ENCODE results near the gene NAA38. TPM values are rescaled to one million over a fixed set of nuclear protein-coding genes. Genes with fewer than 3 reads are reported as not detected.

The NAA38 gene
- total RNA-seq, 1 donor from 2014 or later, result 60.2 TPM

DNA sequence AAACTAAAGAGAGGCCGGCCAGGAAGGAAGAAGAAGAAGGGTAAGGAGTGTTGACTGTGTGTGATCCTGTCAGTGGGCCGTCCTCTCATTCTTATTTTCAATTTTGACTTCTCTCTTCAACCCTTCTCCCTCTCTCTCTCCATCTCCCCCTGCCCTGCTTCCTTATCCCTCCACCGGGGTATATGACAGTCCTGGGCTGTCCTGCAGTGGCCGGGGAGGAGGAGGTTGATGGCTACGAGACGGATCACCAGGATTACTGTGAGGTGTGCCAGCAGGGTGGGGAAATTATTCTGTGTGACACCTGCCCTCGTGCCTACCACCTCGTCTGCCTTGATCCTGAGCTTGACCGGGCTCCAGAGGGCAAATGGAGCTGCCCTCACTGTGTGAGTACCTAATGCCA, 36.9 kb upstream of the NAA38 start:
- Histone ChIP-seq H2AFZ (ENCODE audit: low read depth, low read length) (no peak overlapping the region), H3K27me3 (ENCODE audit: insufficient read depth, low read length) (no peaks in the 10 kb centered on the region), H3K79me2 (ENCODE audit: insufficient read depth, low read length) (peaks cover 13% of the 10 kb centered on the region), H3K9ac (ENCODE audit: low read length) (no peak overlapping the region), H3K27ac (ENCODE audit: low read depth, low read length) (no peak overlapping the region), H3K9me3 (ENCODE audit: insufficient read depth, low read depth, low read length) (no peaks in the 10 kb centered on the region), H4K20me1 (ENCODE audit: insufficient read depth, low read length) (peaks cover 30% of the 10 kb centered on the region), H3K4me2 (ENCODE audit: low read length) (no peak overlapping the region), H3K4me1 (ENCODE audit: insufficient read depth, low read length) (peaks cover 6% of the 10 kb centered on the region), H3K36me3 (ENCODE audit: insufficient read depth, low read length) (peaks cover 50% of the 10 kb centered on the region), H3K4me3 (ENCODE audit: insufficient read depth, low read depth, low read length) (no peak overlapping the region)
- Mint-ChIP-seq H3K4me3 (ENCODE audit: unreplicated experiment) (no peak overlapping the region), H3K4me1 (ENCODE audit: low read depth, unreplicated experiment) (no peaks in the 10 kb centered on the region), H3K27me3 (ENCODE audit: low read depth, unreplicated experiment) (no peaks in the 10 kb centered on the region), H3K9me3 (ENCODE audit: unreplicated experiment) (peaks cover 2% of the 10 kb centered on the region), H3K36me3 (ENCODE audit: low read depth, unreplicated experiment) (peaks cover 52% of the 10 kb centered on the region), H3K27ac (ENCODE audit: unreplicated experiment) (no peak overlapping the region)
- no peak for DNase-seq (ENCODE audit: low read depth)
- no peak for FAIRE-seq
- TF ChIP-seq CTCF (IDR thresholded peaks at IDR 0.05; ENCODE audit: insufficient read depth, low read depth, low read length) (no peak), EZH2 (IDR thresholded peaks at IDR 0.05; ENCODE audit: insufficient read depth, low read length) (no peak)

DNA sequence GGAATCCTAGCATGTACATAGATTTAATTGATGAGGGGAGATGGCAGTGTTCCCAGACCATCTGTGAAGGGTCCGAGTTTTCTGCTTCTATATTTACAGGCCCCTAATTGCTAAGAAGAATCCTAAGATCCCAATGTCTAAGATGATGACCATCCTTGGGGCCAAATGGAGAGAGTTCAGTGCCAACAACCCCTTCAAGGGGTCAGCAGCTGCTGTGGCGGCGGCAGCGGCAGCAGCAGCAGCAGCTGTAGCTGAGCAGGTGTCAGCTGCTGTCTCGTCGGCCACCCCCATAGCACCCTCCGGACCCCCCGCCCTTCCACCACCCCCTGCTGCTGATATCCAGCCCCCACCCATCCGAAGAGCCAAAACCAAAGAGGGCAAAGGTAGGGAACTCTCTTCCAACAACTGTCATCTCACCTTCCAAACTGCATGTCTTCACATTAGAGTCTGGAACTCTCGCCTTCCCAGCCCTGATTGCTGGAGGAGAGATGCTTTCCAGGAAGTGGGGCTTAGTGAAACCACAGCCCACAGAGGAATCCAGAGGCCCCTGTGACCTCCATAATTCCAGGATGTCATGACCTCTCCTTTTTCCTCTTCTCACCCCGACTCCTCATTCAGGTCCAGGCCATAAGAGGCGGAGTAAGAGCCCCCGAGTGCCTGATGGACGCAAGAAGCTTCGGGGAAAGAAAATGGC, 36.0 kb upstream of the NAA38 start:
- Histone ChIP-seq H2AFZ (ENCODE audit: low read depth, low read length) (no peak overlapping the region), H3K9me3 (ENCODE audit: insufficient read depth, low read depth, low read length) (no peaks in the 10 kb centered on the region), H3K27me3 (ENCODE audit: insufficient read depth, low read length) (no peaks in the 10 kb centered on the region), H3K27ac (ENCODE audit: low read depth, low read length) (no peak overlapping the region), H3K36me3 (ENCODE audit: insufficient read depth, low read length) (peaks cover 41% of the 10 kb centered on the region), H3K4me1 (ENCODE audit: insufficient read depth, low read length) (peaks cover 15% of the 10 kb centered on the region), H4K20me1 (ENCODE audit: insufficient read depth, low read length) (peaks cover 39% of the 10 kb centered on the region), H3K4me2 (ENCODE audit: low read length) (no peak overlapping the region), H3K4me3 (ENCODE audit: insufficient read depth, low read depth, low read length) (no peak overlapping the region), H3K9ac (ENCODE audit: low read length) (no peak overlapping the region), H3K79me2 (ENCODE audit: insufficient read depth, low read length) (peaks cover 22% of the 10 kb centered on the region)
- no peaks in the 10 kb centered on the region for H3K27me3 Mint-ChIP-seq (ENCODE audit: low read depth, unreplicated experiment)
- peaks cover 46% of the 10 kb centered on the region for H3K36me3 Mint-ChIP-seq (ENCODE audit: low read depth, unreplicated experiment)
- no peak for TF ChIP-seq CTCF (IDR thresholded peaks at IDR 0.05; ENCODE audit: insufficient read depth, low read depth, low read length)
- no peak for TF ChIP-seq EZH2 (IDR thresholded peaks at IDR 0.05; ENCODE audit: insufficient read depth, low read length)
- H3K4me3 Mint-ChIP-seq (ENCODE audit: unreplicated experiment), result no peak overlapping the region
- DNase-seq (ENCODE audit: low read depth) (no peak), FAIRE-seq (no peak)
- H3K4me1 Mint-ChIP-seq (ENCODE audit: low read depth, unreplicated experiment), result no peaks in the 10 kb centered on the region
- H3K27ac Mint-ChIP-seq (ENCODE audit: unreplicated experiment), result no peak overlapping the region
- peaks cover 2% of the 10 kb centered on the region for H3K9me3 Mint-ChIP-seq (ENCODE audit: unreplicated experiment)

All from astrocyte (in vitro differentiated cells and primary cell).